Calu3 (cell line): ENCODE data around the gene NSDHL. TPM values are rescaled to one million over a fixed set of nuclear protein-coding genes. Genes with fewer than 3 reads are reported as not detected.

ENCODE experiments used
- BruUV-seq: library from RNA; stranded (reverse); fragments of 400-500 nt; replicated peaks from 2 replicates; lab custom pipeline; 2021; lab: Mats Ljungman, UMichigan
- CTCF ChIA-PET: fragments of 300-600 bp; sonication (Branson Sonifier 250); formaldehyde crosslinking; loops from one replicate; lab custom pipeline; 2022; ENCODE audit warnings: antibody characterized with exemption; lab: Charles Lee
- DNase-seq: peaks from one replicate; pipeline ENCODE4 v3.0.0; 2022
- H3K27ac Mint-ChIP-seq: one replicate; pipeline ENCODE4 v1.8.0; 2022; ENCODE audit warnings: mixed read lengths; ENCODE audit not compliant: unreplicated experiment
- H3K27me3 Mint-ChIP-seq: one replicate; pipeline ENCODE4 v1.8.0; 2022; ENCODE audit warnings: mixed read lengths; ENCODE audit not compliant: unreplicated experiment
- H3K36me3 Mint-ChIP-seq: one replicate; pipeline ENCODE4 v1.8.0; 2022; ENCODE audit warnings: mild to moderate bottlenecking, moderate library complexity, mixed read lengths; ENCODE audit not compliant: insufficient read depth, unreplicated experiment
- H3K4me1 Mint-ChIP-seq: one replicate; pipeline ENCODE4 v1.8.0; 2022; ENCODE audit warnings: mild to moderate bottlenecking, low read depth, mixed read lengths; ENCODE audit not compliant: unreplicated experiment
- H3K4me3 Mint-ChIP-seq: one replicate; pipeline ENCODE4 v1.8.0; 2022; ENCODE audit warnings: mild to moderate bottlenecking, low read depth, moderate library complexity, mixed read lengths; ENCODE audit not compliant: unreplicated experiment
- H3K9me3 Mint-ChIP-seq: one replicate; pipeline ENCODE4 v1.8.0; 2022; ENCODE audit warnings: low read depth, mixed read lengths; ENCODE audit not compliant: unreplicated experiment
- CTCF ChIP-seq: fragments of 200-600 bp; IDR thresholded peaks from one replicate; pipeline ENCODE4 v1.8.0; 2022; ENCODE audit warnings: antibody characterized with exemption; ENCODE audit not compliant: unreplicated experiment
- intact Hi-C: fragments of 100-400 bp; cut with micrococcal nuclease; formaldehyde crosslinking; loops from one replicate; pipeline ENCODE4 v1.10.0; 2022; ENCODE audit not compliant: unreplicated experiment
- total RNA-seq: library from RNA; stranded (reverse); gene quantifications from 2 replicates; pipeline ENCODE4 v1.2.3, GENCODE V29; 2022

NSDHL gene
- total RNA-seq, 1 experiment from 2014 or later = 38.1 TPM

- no peaks in the 10 kb centered on the region for H3K4me1 Mint-ChIP-seq
- no peaks in the 10 kb centered on the region for H3K36me3 Mint-ChIP-seq
- H3K9me3 Mint-ChIP-seq = no peaks in the 10 kb centered on the region
- no peak overlapping the region for H3K27ac Mint-ChIP-seq
- intact Hi-C loops = no loop called here
- no peak overlapping the region for H3K4me3 Mint-ChIP-seq
- TF ChIP-seq CTCF = no peak
- no TSS peak for BruUV-seq
- no peaks in the 10 kb centered on the region for H3K27me3 Mint-ChIP-seq
- no peak for DNase-seq
- CTCF ChIA-PET = no interaction called here
Measured at GRCh38 chrX:152912641-152913040, 81.8 kb downstream of the NSDHL start.

GRCh38 chrX:152913346-152913745 is 82.5 kb downstream of the NSDHL start:
- Mint-ChIP-seq H3K27me3 (no peaks in the 10 kb centered on the region), H3K9me3 (no peaks in the 10 kb centered on the region), H3K36me3 (no peaks in the 10 kb centered on the region), H3K4me3 (no peak overlapping the region), H3K4me1 (no peaks in the 10 kb centered on the region), H3K27ac (no peak overlapping the region)
- no peak for TF ChIP-seq CTCF
- no TSS peak for BruUV-seq
- no peak for DNase-seq
- intact Hi-C loops = no loop called here
- CTCF ChIA-PET = no interaction called here

- Mint-ChIP-seq H3K4me1 (no peaks in the 10 kb centered on the region), H3K27me3 (no peaks in the 10 kb centered on the region), H3K4me3 (no peak overlapping the region), H3K9me3 (no peaks in the 10 kb centered on the region), H3K36me3 (no peaks in the 10 kb centered on the region), H3K27ac (no peak overlapping the region)
- intact Hi-C loops = no loop called here
- no peak for TF ChIP-seq CTCF
- DNase-seq = no peak
- BruUV-seq = no TSS peak
- CTCF ChIA-PET = interaction anchor here (1.6 kb wide), 1 partner anchor 12 kb away, joined by 4 read pairs; no protein-coding TSS in a partner anchor
Measured at GRCh38 chrX:152913910-152914309, 83.0 kb downstream of the NSDHL start.

GRCh38 chrX:152915541-152916241 is 84.8 kb downstream of the NSDHL start:
- no peak overlapping the region for H3K4me3 Mint-ChIP-seq
- peak; percentile 64 for TF ChIP-seq CTCF
- H3K27ac Mint-ChIP-seq = no peak overlapping the region
- H3K9me3 Mint-ChIP-seq = no peaks in the 10 kb centered on the region
- no peaks in the 10 kb centered on the region for H3K27me3 Mint-ChIP-seq
- intact Hi-C loops = no loop called here
- H3K4me1 Mint-ChIP-seq = no peaks in the 10 kb centered on the region
- peak; percentile 21 for DNase-seq
- H3K36me3 Mint-ChIP-seq = no peaks in the 10 kb centered on the region
- CTCF ChIA-PET = interaction anchor here (1.3 to 1.6 kb wide), 2 partner anchors 10 to 26 kb away, joined by 3 to 4 read pairs; no protein-coding TSS in a partner anchor
- no TSS peak for BruUV-seq
